Cardiac atrium fibroblast (primary cell): ENCODE measurements around the gene ANKRD53. TPM values are rescaled to one million over a fixed set of nuclear protein-coding genes. Genes with fewer than 3 reads are reported as not detected.

Source experiments
- total RNA-seq: library from RNA; depleted of rRNA; stranded (reverse); fragments of >200 nt; gene quantifications from 2 replicates; pipeline ENCODE4 v1.2.3, GENCODE V29; 2015

Gene ANKRD53
- under 0.01 TPM in 2 replicates for total RNA-seq

DNA sequence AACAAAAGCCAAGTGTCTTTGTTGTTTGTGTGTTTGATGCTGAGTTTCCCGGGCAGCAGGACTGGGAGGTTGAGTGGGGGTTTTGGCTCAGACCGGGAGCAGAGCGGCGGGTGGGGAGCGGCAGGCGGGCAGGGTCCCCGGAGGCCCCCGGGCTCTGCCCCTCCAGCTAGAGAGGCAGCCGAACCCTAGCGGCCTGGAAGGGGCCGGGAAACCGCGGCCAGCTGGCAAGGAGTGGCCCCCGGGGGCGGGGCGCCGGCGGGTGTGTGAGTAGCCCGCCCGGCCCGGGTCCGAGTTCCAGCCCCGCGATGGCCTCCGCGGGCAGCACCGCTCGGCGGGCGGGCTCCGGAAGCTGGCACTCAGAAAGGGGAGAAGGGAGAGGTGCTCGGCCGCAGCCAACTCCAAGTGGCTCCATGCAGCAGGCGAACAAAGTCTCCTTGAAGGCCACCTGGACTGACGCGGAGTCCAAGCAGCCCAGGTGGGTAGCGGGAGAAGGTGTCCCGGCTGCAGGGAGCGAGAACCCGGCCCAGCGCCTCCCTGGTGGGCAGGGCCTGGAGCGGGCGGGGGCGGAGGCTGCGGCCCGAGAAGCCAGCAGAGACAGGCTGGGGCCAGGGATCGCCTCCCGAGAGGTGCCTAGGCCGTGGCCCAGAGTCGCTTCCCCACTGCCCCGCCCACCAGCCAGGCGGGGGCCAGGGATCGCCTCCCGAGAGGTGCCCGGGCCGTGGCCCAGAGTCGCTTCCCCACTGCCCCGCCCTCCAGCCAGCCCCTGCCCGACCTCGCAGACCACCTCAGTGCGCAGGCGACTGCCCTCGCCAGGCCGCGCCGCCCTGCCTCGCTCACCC lies at the start of gene ANKRD53:
TSS of gene ANKRD53 (plus strand) at position 290 of the 839 bp plus-strand sequence. CDS start at position 306, 16 bp downstream.

GRCh38 chr2:70935468-70936164 lies 42.8 kb upstream of the ANKRD53 start, which contains the start of gene ATP6V1B1:
ATP6V1B1 (plus strand) TSS chr2:70935900; CDS start chr2:70935955, 55 bp downstream.

GRCh38 chr2:70994699-70995425 lies 16.4 kb downstream of the ANKRD53 start, which contains the start of gene TEX261:
TEX261 (minus strand) TSS chr2:70994873; CDS start chr2:70994757, 116 bp downstream.

Other genes with a start within 250 kb of the ANKRD53 start
- gene ADD2, start 210.4 kb upstream of the ANKRD53 start, total RNA-seq: not detected in 2 replicates
- gene FIGLA, start 188.0 kb upstream of the ANKRD53 start, total RNA-seq: not detected in 2 replicates
- gene CLEC4F, start 158.0 kb upstream of the ANKRD53 start, total RNA-seq: not detected in 2 replicates
- gene CD207, start 142.8 kb upstream of the ANKRD53 start, total RNA-seq: not detected in 2 replicates
- 0.72 and 2.4 TPM in 2 replicates for gene VAX2, start 78.1 kb upstream of the ANKRD53 start, total RNA-seq
- 1.1 and 2.2 TPM in 2 replicates for gene ATP6V1B1, start 42.7 kb upstream of the ANKRD53 start, total RNA-seq
- gene TEX261, start 16.2 kb downstream of the ANKRD53 start, total RNA-seq: 34.3 and 46.4 TPM in 2 replicates
- gene NAGK, start 90.0 kb downstream of the ANKRD53 start, total RNA-seq: 88.6 and 92.8 TPM in 2 replicates
- 12.8 and 17.3 TPM in 2 replicates for gene MCEE, start 151.6 kb downstream of the ANKRD53 start, total RNA-seq
- gene MPHOSPH10, start 152.0 kb downstream of the ANKRD53 start, total RNA-seq: 12.3 and 20.1 TPM in 2 replicates
- gene PAIP2B, start 248.5 kb downstream of the ANKRD53 start, total RNA-seq: 0.18 and 0.81 TPM in 2 replicates